C4-2B (cell line): Measurements from ENCODE around the gene NDUFAF5.

Source experiments
- H3K27ac ChIP-seq: fragments of 450-650 bp; 2 replicates; pipeline ENCODE4 v1.5.1; 2017
- CTCF ChIP-seq: fragments of 450-650 bp; conservative IDR thresholded peaks from 2 replicates; pipeline ENCODE4 v1.5.1; 2017; ENCODE audit warnings: mild to moderate bottlenecking
- ZFX ChIP-seq: fragments of 450-650 bp; IDR thresholded peaks from 2 replicates; pipeline ENCODE4 v1.6.1; 2017

NDUFAF5 gene

GRCh38 chr20:13841206-13841605 lies 56.4 kb downstream of the NDUFAF5 start:
- no peak overlapping the region for H3K27ac ChIP-seq
- TF ChIP-seq ZFX, result no peak
- TF ChIP-seq CTCF, result no peak

GRCh38 chr20:13844296-13844695 lies 59.5 kb downstream of the NDUFAF5 start:
- no peak overlapping the region for H3K27ac ChIP-seq
- TF ChIP-seq CTCF (no peak), ZFX (no peak)

- H3K27ac ChIP-seq, result no peak overlapping the region
- TF ChIP-seq CTCF (no peak), ZFX (no peak)
Observed at GRCh38 chr20:13851279-13851678, 66.5 kb downstream of the NDUFAF5 start.

- H3K27ac ChIP-seq, result no peak overlapping the region
- TF ChIP-seq ZFX (no peak), CTCF (no peak)
Observed at GRCh38 chr20:13852306-13852705, 67.5 kb downstream of the NDUFAF5 start.

- TF ChIP-seq CTCF (no peak), ZFX (no peak)
- no peak overlapping the region for H3K27ac ChIP-seq
Observed at GRCh38 chr20:13855613-13856012, 70.8 kb downstream of the NDUFAF5 start.

GRCh38 chr20:13856354-13856753 lies 71.5 kb downstream of the NDUFAF5 start:
- no peak overlapping the region for H3K27ac ChIP-seq
- TF ChIP-seq CTCF (no peak), ZFX (no peak)

GRCh38 chr20:13857304-13857703 lies 72.5 kb downstream of the NDUFAF5 start:
- H3K27ac ChIP-seq, result no peak overlapping the region
- TF ChIP-seq ZFX (no peak), CTCF (no peak)
